GM18519 (cell line): Measurements from ENCODE around the gene SPTLC2.

ENCODE experiments used
- ATAC-seq: cut with Tn5 transposase; IDR thresholded peaks from one replicate; pipeline ENCODE4 v1.9.1; 2021; ENCODE audit warnings: mild to moderate bottlenecking, moderate library complexity; ENCODE audit not compliant: unreplicated experiment, low FRiP score

SPTLC2 gene

DNA sequence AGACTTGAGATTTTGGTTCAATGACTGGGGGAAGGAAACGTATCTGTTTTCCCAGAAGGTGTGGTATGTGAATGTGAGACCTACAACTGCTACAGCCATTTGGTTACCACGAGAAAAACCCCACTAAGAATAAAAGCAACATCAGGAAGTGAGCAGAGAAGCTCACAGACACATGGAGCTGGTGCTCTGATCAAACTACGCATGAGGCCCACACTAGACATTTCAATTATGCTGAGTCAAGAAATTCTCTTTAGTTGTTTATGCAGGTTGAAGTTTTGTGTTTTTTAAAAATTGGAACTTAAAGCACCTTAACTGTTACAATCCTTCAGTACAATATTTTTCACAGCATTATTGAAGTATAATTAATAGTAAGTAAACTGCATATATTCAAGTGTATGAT lies 8.9 kb upstream of the SPTLC2 start:
- no peak for ATAC-seq

DNA sequence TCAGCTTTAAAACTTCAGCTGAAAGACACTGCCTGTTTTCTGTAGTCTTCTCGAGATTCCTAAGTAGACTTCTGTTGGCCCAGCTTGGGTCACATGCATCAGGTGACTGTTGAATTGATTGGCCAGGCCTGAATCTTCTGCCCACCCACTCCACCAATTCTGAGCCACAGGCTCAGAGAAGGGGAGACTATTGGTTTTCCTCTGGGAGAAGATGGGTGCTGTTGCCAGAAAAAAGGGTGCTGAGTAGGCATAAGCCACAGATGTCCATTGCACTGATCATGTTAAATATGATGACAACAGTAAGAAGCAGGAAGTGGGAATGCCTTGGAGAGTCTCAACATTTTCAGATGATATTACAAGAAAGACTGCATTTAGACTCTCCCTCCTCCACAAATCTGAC lies 6.8 kb upstream of the SPTLC2 start:
- no peak for ATAC-seq

DNA sequence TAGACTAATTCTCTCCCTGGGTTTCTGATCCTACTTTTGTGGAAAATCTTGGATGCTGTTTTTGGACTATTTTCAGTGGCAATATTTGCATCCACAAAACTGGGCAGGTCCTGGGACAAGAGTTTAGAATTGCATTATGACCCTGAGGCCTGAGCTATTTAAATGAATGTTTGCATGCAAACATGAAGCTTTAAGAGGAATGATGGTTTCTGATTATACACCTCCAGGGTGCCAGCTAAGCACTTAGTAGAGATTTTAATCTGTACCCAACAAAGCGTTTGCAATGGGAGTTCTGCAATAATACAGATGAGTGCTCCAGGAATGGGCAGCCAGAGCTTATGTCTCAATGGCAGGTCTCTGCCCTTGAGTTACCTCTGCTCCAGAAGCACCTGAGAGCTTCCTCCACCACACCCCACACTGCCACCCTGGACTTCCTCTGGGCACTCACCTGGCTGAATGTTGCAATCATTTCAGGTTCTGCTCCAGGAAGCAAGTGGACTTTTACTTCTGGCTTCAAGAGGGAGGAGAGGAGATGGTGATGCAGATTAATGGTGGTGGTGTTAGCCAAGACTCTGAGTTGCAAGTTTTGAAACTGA lies 6.0 kb upstream of the SPTLC2 start:
- no peak for ATAC-seq

DNA sequence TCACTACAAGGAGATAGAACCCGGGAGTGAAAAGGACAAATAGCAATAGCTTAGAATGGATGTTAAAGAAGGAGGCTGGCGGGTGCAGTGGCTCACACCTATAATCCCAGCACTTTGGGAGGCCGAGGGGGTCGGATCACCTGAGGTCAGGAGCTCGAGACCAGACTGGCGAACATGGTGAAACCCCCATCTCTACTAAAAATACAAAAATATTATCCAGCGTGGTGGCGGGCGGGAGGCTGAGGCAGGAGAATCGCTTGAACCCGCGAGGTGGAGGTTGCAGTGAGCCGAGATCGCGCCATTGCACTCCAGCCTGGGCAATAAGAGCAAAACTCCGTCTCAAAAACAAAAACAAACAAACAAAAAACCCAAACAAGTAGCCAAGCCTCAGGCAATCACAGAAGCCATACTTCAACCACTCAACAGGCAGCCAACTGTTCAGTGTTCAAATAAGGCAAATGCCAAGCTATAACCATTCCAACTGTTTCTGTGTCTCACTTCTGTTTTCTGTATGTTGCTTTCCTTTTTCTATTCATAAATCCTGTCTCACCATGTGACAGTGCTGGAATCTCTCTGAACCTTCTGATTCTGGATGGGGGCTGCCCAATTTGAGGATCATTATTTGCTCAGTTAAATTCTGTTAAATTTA lies 3.9 kb upstream of the SPTLC2 start:
- no peak for ATAC-seq

DNA sequence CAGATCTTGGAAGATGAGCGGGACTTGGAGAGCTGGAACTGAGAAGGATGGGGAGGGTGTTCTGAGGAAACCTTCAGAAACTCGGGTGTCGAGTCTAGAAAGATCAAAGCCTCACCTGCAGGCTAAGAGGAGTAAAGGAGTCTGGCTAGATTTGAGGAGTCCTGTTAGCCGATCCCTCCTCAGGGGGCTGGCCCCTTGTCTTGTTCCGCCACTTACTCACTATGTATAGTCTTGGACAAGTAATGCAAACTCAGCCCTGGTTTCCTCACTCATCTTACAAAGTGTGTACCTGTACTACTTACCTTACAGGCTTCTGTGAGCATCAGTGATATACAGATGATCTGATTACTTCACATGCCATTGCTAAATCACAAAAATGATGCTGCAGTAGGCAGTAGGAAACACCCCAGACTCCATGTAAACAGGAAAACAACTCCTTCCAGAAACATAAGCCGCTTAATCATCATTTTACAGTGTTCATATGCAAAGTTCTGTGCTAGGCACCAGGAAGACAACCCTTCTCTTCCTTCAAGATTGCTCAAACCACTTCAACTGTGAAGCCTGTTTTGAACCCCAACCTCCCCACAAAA lies 2.0 kb upstream of the SPTLC2 start:
- no peak for ATAC-seq

DNA sequence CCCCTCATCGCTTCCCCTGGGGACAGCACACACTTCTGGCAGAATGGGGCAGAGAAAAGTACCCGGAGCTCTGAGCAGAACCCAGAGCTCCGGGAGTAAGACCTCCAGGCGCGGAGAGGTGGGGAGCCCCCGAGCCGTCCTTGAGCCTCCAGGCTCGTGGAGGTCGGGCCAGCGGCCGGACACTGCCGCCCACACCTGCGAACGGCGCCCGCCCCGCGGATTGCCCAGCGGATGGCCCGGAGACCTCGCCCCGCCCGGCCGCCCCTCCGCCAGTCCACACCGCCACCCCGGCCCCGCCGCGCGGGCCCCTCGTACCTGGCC lies 344 bp downstream of the SPTLC2 start:
- ATAC-seq = no peak

DNA sequence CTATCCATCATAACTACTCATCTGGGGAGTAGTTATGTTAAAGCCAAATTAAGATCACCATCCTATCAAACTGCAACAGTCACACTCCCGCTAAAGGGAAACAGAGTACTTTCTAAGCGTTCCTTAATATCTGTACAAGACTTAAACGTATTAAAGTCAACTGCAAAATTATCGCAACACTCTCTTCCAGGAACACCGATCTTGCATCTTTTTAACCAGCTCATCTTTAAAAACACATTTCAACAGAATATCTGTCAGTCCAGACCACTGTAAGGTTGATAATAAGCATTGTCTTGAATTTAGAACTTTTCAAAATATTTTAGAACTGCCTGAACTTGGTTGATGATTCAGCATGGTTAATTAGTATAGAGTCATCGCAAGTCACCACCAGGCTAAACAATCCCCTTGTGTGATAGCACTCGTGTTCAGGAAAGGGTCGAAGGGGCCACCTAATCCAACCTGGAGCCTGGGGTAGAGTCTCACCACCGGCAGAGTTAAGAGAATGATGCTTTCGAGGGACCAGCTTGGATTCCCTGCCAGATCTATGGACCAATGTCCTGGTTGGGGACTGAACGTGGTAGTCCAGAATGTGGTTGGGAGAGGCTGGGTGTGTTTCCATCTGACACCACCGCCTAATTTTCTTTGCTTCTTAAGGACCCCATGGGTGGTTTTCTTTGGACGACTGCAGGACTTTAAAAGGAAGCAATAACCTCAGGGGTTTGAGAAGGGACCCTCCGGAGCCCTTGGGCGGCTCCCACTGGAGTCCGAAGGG lies 890 bp downstream of the SPTLC2 start:
- ATAC-seq = no peak

DNA sequence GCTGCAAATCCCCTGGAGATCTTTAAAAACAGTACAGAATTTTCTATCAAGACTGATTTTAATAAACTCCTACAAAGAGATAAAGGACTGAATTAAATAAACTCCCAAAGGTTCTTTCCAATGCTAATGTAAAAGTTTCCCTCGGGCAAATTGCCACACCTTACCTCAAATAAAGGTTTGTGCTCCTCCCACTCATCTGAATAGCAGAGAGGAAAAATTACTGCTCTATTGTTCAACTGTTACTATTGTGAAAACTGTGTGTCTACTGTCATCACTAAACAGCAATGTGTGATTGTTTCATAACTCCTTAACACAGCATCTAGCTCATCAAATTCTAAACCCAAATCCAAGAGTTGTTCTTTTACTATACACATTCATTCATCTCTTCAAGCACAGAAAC lies 3.2 kb downstream of the SPTLC2 start:
- no peak for ATAC-seq

DNA sequence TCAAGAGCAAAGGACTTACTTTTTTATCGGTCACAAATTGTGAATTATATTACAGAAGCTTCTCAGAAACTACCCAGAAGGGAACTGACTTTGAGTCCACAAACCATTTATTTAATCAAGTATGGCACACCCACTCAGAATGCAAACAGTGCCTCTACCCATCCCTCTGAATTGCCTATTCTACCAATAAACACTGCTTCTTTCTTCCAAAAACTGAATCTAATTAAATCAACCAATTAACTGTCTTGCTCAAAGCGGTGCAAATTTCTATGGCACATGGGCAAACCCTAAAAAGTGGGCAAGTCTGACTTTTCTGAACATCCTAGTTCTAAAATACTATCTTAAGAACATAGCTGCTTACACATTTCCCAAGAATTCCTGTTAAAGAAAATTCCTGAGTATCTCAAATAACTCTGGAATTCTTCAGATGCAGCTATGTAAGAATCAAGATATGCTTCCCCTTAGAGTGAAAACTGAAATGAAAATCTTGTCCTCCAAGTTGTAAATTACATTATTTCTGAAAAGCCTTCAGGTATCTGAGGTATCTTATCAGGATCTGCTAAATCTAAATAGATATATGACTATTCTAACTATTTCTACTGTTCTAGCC lies 4.3 kb downstream of the SPTLC2 start:
- no peak for ATAC-seq

DNA sequence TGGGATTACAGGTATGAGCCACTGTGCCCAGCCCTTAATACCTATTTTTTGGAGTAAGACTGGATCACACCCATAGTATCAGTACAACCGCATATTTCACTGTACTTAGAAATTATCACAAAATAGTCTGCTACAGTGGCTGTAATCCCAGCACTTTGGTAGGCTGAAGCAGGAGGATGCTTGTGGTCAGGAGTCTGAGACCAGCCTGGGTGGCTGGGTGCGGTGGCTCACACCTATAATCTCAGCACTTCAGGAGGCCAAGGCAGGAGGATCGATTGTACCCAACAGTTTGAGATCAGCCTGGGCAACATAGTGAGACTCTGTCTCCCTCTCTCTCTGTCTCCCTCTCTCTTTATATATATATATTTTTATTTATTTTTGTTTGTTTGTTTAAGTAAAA lies 5.9 kb downstream of the SPTLC2 start:
- no peak for ATAC-seq

DNA sequence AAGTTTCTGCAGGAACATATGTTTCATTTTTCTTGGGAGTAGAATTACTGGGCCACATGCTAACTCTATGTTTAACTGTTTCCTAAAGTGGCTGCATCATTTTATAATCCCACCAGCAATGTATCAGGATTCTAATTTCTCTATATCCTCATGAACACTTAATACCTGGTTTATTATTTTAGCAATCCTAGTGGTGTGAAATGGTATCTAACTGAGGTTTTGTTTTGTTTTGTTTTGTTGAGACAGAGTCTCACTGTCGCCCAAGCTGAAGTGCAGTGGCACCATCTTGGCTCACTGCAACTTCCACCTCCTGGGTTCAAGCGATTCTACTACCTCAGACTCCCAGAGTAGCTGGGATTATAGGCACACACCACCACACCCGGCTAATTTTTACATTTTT lies 6.5 kb downstream of the SPTLC2 start:
- ATAC-seq = no peak

DNA sequence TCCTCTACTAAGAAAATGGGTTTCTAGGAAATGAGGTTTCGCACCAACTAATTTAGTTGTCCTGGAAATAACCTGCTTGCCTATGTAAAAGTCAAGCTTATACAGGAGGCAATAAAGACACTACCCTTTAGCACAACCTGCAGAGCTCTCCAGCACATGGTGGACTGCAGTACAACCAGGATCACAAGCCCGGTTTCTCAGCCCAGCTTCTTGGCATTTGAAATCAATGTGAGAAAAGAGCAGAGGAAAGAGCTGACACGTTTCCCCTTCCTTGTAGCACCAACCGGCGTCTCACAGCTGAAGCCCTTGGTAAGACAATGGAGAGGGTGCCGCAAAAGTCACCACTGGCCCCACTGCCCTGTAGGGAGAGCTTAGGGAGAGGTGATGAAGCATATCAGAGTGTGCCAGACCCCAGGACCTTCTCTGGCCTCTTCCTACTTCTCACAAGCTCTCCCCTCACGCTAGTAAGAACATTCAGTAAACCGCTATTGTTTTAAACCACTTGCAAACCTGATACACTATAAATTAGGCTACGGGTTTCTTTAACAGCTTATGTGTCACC lies 8.6 kb downstream of the SPTLC2 start:
- no peak for ATAC-seq

DNA sequence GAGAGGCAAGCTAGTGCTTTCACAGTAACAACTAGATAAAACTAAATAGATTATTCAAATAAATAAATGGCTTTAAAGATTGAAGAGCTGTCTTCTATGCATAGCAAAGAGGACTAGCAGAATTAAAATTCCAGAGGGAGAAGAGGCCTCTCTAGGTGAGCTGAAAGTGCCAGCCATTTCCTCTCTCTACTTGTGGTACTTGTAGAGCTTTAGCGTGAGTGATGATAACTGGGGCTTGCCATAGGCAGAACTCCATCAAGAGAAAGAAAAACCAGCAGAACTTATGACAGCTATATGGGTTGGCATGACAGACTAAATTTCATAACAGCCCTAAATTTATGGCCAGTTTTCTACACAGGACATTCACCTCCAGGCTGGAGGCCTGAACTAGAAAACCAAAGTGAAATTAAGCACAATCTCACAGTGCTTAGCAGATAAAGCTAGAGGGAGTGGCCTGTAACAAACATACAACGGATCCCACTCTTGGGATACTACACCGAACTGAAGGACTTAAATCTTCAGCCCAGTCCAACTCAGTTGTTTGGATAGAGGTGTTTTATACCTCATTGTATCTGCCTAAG lies 11.0 kb downstream of the SPTLC2 start:
- no peak for ATAC-seq

DNA sequence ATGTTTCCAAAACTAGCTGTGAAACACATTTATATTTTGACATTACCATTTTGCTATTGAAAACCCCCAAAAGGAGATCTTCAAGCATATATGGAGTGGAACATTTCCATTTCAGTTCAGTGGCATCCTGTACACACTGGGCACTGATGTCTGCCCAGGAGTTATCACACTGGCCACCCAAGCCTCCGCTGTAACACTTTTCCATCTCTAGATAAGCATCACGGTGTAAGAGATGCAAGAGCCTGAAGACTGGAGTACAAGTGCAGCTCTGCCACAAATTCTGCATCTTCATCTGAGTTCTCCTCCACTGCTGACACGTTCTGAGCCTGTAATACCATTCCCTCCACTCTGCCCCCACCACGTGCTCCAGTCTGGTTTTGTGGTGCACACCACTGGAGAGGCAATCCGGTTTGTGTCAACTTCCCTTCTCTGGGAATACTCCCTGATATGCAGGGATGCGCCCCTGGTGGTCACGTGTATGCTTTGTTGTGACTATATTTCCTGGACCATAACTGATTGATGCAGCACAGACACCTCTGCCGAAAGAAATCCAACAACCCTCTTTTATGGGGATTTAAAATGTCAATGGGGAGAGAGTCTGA lies 12.7 kb downstream of the SPTLC2 start:
- ATAC-seq = no peak

DNA sequence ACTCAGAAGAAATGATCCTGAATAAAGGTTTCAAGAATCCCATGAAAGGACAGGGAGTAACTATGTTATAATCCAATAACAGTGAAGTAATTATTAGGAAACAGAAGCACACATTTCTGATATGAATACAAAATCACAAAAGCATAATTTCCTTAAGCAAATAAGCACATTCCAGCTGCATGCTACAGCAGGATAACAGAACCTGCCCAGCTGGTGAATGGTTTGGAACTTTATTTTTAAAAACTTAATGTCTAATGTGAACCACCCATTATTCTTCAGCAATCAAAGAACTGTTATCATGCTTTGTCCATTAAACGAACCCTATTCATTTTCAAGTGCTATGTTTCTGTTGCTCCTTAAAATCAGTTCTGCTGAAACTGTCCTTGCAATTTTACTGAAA lies 13.4 kb downstream of the SPTLC2 start:
- no peak for ATAC-seq

DNA sequence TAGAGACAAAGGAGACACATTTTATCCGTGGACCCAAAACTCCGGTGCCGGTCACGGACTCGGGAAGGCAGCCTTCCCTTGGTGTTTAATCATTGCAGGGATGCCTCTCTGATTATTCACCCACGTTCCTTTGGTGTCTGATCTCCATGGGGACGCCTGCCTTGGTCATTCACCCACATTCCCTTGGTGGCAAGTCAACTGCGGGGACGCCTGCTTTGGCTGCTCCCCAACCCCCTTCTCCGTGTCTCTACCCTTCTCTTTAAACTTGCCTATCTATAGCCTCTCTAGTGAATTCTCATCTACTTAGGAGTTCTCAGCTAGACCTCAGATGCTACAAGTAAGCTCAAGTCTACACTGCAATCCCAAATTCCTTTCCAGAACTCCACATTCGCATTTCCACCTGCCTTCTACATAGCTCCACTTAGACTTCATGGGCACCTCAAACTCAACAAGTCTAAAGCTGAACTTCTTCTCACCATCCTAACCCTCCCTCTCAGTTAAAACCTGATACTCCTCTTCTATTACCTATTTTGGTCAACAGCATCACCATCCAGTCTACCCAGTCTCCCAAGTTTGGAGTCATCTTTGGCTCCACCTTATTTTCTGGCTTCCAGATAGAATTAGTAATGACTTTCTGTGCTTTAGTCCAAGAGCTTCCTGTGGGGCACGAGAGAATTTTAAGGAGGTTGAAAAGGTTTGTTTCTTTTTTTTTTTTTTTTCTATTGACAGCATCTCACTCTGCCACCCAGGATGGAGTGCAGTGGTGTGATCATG lies 14.4 kb downstream of the SPTLC2 start:
- ATAC-seq = no peak

DNA sequence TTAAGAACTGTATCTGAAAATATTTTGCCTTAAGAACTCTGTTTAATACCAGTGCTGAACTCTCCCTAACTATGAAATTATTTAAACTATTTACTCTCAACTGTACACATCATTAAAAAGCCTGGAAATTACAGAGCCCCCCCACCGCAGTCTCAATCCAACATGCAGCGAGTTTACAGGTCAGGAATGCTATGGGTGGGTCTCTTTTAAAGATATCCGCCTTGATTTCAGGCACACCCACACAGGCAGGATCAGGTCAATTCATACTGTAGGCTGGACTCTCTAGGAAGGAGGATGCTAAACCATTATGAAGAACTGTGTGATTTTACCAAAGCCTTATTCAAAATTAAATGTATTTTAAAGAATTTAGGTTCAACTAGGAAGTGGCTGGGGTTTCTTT lies 16.5 kb downstream of the SPTLC2 start:
- no peak for ATAC-seq

DNA sequence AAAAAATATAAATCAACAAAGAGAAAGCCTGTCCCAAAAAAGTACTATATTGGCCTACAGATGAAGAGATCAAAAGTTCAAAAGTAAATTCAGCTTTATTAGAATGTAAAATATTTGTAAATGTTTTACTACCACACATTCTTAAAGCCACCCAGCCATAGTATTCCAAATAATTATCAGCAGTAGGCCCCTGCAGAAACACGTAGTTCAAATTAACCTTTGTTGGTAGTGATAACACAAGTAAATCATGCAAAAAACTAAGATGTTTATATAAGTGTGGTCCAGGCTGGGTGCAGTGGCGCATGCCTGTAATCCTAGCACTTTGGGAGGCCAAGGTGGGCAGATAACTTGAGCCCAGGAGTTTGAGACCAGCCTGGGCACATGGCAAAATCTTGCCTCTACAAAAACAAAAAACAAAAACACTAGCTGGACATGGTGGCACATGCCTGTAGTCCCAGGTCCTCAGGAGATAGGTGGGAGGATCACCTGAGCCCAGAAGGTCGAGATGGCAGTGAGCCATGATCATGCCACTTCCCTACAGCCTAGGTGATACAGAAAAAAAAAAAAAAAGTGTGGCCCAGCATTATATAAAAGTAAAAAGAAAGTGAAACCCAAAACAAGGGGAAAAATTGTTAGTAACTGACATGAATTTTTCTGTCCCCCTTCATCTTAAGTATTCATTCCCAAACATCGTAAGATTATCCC lies 17.9 kb downstream of the SPTLC2 start:
- ATAC-seq = no peak

DNA sequence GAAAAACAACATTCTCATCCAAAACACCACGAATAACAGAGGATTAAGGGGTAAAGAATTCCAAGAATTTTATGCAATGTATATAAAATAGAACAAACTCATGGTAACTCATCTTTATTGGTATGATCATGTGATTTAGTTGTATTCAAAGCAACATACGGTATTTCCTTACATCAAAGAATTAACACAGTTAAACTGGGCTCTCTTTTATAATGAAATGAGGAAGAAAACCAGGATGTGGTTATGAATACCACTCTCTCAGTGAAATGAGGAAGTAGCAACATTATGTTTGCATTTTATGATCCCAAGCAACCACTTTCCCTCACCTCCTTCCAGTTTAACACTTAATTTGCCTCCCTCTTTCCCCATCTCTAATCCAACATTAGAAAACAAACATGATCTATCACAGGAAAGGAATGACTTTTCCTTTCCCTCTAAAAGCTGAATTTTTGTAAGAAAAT lies 22.9 kb downstream of the SPTLC2 start:
- peak; percentile 65 for ATAC-seq
